GM12864 (cell line): Measurements from ENCODE around the gene NCKAP5.

ENCODE experiments used
- DNase-seq: peaks from one replicate; pipeline ENCODE4 v3.0.0-alpha.2; 2011; ENCODE audit warnings: low read depth
- H3K4me3 ChIP-seq: 2 replicates; pipeline ENCODE4 v1.5.1; 2011; ENCODE audit warnings: mild to moderate bottlenecking, low read depth, low read length, control low read depth
- CTCF ChIP-seq: IDR thresholded peaks from 2 replicates; pipeline ENCODE4 v1.5.1; 2011; ENCODE audit warnings: low read depth, mild to moderate bottlenecking, moderate library complexity, low read length, control low read depth, inconsistent platforms; ENCODE audit errors: missing control alignments

Gene NCKAP5

GRCh38 chr2:132725748-132726147 is 842.5 kb downstream of the NCKAP5 start:
- DNase-seq, result no peak
- no peak overlapping the region for H3K4me3 ChIP-seq
- no peak for TF ChIP-seq CTCF

- DNase-seq, result no peak
- no peak overlapping the region for H3K4me3 ChIP-seq
- TF ChIP-seq CTCF, result no peak
Observed at GRCh38 chr2:132725148-132725547, 843.1 kb downstream of the NCKAP5 start.

GRCh38 chr2:132721938-132722337 is 846.3 kb downstream of the NCKAP5 start:
- DNase-seq, result no peak
- H3K4me3 ChIP-seq, result no peak overlapping the region
- TF ChIP-seq CTCF, result no peak

- DNase-seq, result no peak
- TF ChIP-seq CTCF, result no peak
- H3K4me3 ChIP-seq, result no peak overlapping the region
Observed at GRCh38 chr2:132720393-132720792, 847.9 kb downstream of the NCKAP5 start.

GRCh38 chr2:132719480-132719879 is 848.8 kb downstream of the NCKAP5 start:
- no peak overlapping the region for H3K4me3 ChIP-seq
- DNase-seq, result no peak
- no peak for TF ChIP-seq CTCF

- H3K4me3 ChIP-seq, result no peak overlapping the region
Observed at GRCh38 chr2:132716954-132717353, 851.3 kb downstream of the NCKAP5 start.

More at GRCh38 chr2:132716954-132717353, 851.3 kb downstream of the NCKAP5 start:
- no peak for DNase-seq
- no peak for TF ChIP-seq CTCF
